Pancreas (tissue), 10 donors: ENCODE results near the gene TBC1D32. TPM values are rescaled to one million over a fixed set of nuclear protein-coding genes. Genes with fewer than 3 reads are reported as not detected.
A peak's percentile ranks its signal among the peaks of the same experiment; 100 is the strongest.
"Not testable (repeated sequence)": the region's sequence is repeated elsewhere in the genome, so short reads cannot be mapped to it uniquely, and the experiment has no call there.

Source experiments
- ATAC-seq, 4 donors: fragments of 200-7000 bp; cut with Tn5 transposase; one replicate each; pipeline versions ENCODE4 v1.8.0 to v1.9.1; 2020; ENCODE audit warnings: mild to moderate bottlenecking in 4 of 4, moderate library complexity in 4 of 4
- DNase-seq, 6 donors: peaks; one replicate each; pipeline ENCODE4 v3.0.0-alpha.2; 2020
- FAIRE-seq: peaks from 2 replicates; lab custom pipeline; 2012; peaks lifted over from hg19 to GRCh38; lab: Jason Lieb, UNC
- H3K27ac ChIP-seq, 4 donors: fragments of 200-600 bp; sonication (generic); 1 replicate in 3 of 4; 2 replicates in 1 of 4; pipeline versions ENCODE4 v1.5.0 to v1.8.0; 2020
- H3K27me3 ChIP-seq, 4 donors: fragments of 200-600 bp; one replicate each; pipeline ENCODE4 v1.8.0; 2021
- H3K36me3 ChIP-seq, 3 donors: fragments of 200-600 bp; sonication (generic) in 1 of 3; one replicate each; pipeline versions ENCODE4 v1.5.0 to v1.8.0; 2020 to 2021
- H3K4me1 ChIP-seq, 3 donors: fragments of 200-600 bp; one replicate each; pipeline ENCODE4 v1.8.0; 2021
- H3K4me3 ChIP-seq, 4 donors: fragments of 200-600 bp; sonication (generic) in 2 of 4; one replicate each; pipeline versions ENCODE4 v1.5.0 to v1.8.0; 2020 to 2021
- H3K9me3 ChIP-seq, 4 donors: fragments of 200-600 bp; one replicate each; pipeline ENCODE4 v1.8.0; 2021
- WGBS, 2 donors: extraction: QIAGEN DNeasy Blood & Tissue Kit; methylation state at CpG; one replicate each; pipeline ENCODE4 v1.1.7; 2013; 5-methylcytosine and 5-hydroxymethylcytosine counted together
- intact Hi-C, 3 donors: fragments of 100-400 bp; cut with DNase I; formaldehyde crosslinking; loops; one replicate each; pipeline versions ENCODE4 v1.11.1 to v1.14.2; 2022
- polyA plus RNA-seq, 2 donors: library from polyadenylated mRNA; stranded (reverse); fragments of 200-250 nt; gene quantifications; one replicate each; pipeline ENCODE4 v1.2.3, GENCODE V29; 2013
- total RNA-seq, 6 donors: library from RNA; stranded (reverse); fragmentation: NEBNext Ultra II Directional in 4 of 6; extraction: Animal tissue kit (Norgen Biotek cat#: 25700) in 4 of 6; gene quantifications; one replicate each; pipeline versions ENCODE4 v1.2.1 to v1.2.4, GENCODE V29; 2021 to 2023
- TF ChIP-seq, protein P1 (sequence below), 4 donors: fragments of 200-600 bp; sonication (generic) in 3 of 4; IDR thresholded peaks; one replicate each; pipeline versions ENCODE4 v1.5.0 to v1.8.0; 2021; ENCODE audit warnings: antibody characterized with exemption in 4 of 4
- donor health status: healthy with polysubstance abuse.
- donor health status: DM: no; HTN: no; CAD: no; lungs with moderate emphysema.
- donor health status: DM: no; HTN: no; CAD: no.
- donor health status: control.
- donor health status: control.
- donor health status: Bipolar disorder and iron deficiency.
- donor health status: DM: yes; HTN: yes; CAD: no.
- donor health status: DM: no; HTN: no; CAD: no.
- donor health status: DM: no; HTN: no; CAD: no.
- donor health status: DM: yes; HTN: yes; CAD: no.

The TBC1D32 gene, protein sequence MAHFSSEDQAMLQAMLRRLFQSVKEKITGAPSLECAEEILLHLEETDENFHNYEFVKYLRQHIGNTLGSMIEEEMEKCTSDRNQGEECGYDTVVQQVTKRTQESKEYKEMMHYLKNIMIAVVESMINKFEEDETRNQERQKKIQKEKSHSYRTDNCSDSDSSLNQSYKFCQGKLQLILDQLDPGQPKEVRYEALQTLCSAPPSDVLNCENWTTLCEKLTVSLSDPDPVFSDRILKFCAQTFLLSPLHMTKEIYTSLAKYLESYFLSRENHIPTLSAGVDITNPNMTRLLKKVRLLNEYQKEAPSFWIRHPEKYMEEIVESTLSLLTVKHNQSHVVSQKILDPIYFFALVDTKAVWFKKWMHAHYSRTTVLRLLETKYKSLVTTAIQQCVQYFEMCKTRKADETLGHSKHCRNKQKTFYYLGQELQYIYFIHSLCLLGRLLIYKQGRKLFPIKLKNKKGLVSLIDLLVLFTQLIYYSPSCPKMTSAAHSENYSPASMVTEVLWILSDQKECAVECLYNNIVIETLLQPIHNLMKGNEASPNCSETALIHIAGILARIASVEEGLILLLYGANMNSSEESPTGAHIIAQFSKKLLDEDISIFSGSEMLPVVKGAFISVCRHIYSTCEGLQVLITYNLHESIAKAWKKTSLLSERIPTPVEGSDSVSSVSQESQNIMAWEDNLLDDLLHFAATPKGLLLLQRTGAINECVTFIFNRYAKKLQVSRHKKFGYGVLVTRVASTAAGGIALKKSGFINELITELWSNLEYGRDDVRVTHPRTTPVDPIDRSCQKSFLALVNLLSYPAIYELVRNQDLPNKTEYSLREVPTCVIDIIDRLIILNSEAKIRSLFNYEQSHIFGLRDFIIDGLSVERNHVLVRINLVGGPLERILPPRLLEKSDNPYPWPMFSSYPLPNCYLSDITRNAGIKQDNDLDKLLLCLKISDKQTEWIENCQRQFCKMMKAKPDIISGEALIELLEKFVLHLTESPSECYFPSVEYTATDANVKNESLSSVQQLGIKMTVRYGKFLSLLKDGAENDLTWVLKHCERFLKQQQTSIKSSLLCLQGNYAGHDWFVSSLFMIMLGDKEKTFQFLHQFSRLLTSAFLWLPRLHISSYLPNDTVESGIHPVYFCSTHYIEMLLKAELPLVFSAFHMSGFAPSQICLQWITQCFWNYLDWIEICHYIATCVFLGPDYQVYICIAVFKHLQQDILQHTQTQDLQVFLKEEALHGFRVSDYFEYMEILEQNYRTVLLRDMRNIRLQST
- total RNA-seq: 1 to 10 TPM; 2.9 to 6.3 (median 3.8) TPM
- 1 to 10 TPM; 1.1 to 3.1 TPM for polyA plus RNA-seq

DNA sequence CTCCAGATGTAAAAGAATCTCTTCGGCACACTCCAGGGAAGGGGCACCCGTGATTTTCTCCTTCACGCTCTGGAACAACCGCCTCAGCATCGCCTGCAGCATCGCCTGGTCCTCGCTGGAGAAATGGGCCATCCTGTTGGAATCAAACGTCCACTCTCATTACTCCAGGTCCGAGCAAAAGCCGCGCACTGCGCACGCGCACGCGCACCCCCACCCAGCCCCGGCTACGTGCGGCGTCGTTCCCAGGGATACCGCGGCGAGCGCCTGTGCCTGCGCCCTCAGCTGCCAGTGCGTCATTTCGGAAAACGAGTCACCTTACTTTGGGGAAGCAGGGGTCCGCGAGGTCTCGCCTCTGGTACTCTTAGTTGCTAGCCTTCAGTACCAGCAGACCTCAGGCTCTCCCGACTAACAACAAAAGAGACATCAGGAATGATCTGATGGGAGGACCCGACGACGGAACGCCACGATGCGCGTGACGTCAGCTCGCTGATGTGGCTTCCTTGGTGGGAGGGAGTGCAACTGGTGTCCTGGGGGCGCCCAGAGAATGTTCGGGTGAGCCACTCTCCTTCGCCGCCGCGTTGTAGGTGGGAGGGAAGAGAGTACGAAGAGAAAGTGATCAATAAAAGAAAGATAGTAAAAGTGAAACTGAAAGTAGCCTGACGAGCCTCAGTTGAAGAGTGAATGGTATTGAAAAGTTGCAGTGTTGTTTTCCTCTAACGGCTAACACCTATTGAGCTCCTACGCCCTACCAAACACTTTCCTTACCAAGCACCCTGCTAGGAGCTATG is at the start of gene TBC1D32:
Gene TBC1D32 (minus strand): TSS at position 182 of the 788 bp plus-strand sequence. CDS start 50 bp downstream, at position 132.
- DNase-seq (peak; percentile 92 to 98 (median 94)), ATAC-seq (peak; percentile 98 to 100 (median 99)), FAIRE-seq (no peak)
- Histone ChIP-seq H3K36me3 (no peaks in the 10 kb centered on the region), H3K27me3 (no peaks in the 10 kb centered on the region), H3K4me1 (peaks cover 0 to 12% (median 0%) of the 10 kb centered on the region in 3 donors), H3K27ac (peak within 1 kb of the TSS; percentile 90 to 99 (median 97)), H3K4me3 (peak within 1 kb of the TSS; percentile 30 to 68 (median 58)), H3K9me3 (no peaks in the 10 kb centered on the region)
- TF ChIP-seq, protein P1, sequence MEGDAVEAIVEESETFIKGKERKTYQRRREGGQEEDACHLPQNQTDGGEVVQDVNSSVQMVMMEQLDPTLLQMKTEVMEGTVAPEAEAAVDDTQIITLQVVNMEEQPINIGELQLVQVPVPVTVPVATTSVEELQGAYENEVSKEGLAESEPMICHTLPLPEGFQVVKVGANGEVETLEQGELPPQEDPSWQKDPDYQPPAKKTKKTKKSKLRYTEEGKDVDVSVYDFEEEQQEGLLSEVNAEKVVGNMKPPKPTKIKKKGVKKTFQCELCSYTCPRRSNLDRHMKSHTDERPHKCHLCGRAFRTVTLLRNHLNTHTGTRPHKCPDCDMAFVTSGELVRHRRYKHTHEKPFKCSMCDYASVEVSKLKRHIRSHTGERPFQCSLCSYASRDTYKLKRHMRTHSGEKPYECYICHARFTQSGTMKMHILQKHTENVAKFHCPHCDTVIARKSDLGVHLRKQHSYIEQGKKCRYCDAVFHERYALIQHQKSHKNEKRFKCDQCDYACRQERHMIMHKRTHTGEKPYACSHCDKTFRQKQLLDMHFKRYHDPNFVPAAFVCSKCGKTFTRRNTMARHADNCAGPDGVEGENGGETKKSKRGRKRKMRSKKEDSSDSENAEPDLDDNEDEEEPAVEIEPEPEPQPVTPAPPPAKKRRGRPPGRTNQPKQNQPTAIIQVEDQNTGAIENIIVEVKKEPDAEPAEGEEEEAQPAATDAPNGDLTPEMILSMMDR (IDR thresholded peaks at IDR 0.05): no peak
- 0 to 1% methylated on average over 52 of the region's 52 CpGs for WGBS, 2 donors
- intact Hi-C loops: no loop called here

GRCh38 chr6:121383478-121383877 is 49.2 kb upstream of the TBC1D32 start:
- no peaks in the 10 kb centered on the region for H3K4me1 ChIP-seq
- 52 to 53% methylated on average over 2 of the region's 2 CpGs for WGBS, 2 donors
- no peak for FAIRE-seq
- no peak overlapping the region for H3K27ac ChIP-seq
- intact Hi-C loops: no loop called here
- H3K4me3 ChIP-seq: no peak overlapping the region
- TF ChIP-seq, protein P1 (IDR thresholded peaks at IDR 0.05): no peak
- no peak for ATAC-seq
- H3K27me3 ChIP-seq: no peaks in the 10 kb centered on the region
- no peak for DNase-seq
- H3K9me3 ChIP-seq: no peaks in the 10 kb centered on the region
- no peaks in the 10 kb centered on the region for H3K36me3 ChIP-seq

DNA sequence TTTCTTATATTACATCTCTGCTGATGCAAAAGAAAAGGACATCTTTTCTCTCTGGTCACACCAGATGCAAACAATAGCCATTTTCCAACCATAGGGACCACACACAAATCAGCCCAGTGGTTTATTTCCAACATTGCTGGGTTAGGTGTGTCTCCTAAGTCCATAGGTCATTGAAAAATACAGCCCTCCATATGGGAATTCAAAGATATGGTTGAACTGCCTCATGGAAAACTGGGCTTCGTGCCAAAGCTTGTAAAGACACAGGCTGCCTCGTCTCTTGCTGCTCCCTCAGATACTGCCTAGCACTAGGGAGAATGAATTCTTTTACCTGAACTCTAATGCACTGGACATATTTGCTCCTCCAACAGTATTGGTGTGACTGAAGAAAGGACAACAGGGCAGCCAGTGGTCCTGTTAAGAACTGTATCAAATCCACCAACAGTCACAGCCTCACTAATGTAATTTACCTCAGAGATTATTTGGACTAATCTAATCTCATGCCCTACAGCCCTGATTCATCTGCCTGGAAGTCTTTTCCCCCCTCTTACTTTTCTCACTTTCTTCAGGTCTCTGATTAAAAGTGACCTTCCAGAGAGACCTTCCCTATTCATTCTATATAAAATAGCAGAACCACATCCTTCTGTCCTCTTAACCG is 48.3 kb upstream of the TBC1D32 start:
- Histone ChIP-seq H3K27ac (no peak overlapping the region), H3K4me1 (no peaks in the 10 kb centered on the region), H3K4me3 (no peak overlapping the region), H3K27me3 (no peaks in the 10 kb centered on the region), H3K36me3 (no peaks in the 10 kb centered on the region), H3K9me3 (no peaks in the 10 kb centered on the region)
- no peak for FAIRE-seq
- ATAC-seq: no peak
- intact Hi-C loops: no loop called here
- TF ChIP-seq, protein P1 (IDR thresholded peaks at IDR 0.05): no peak
- 42% methylated on average over 3 of the region's 3 CpGs for WGBS, 2 donors
- DNase-seq: no peak

GRCh38 chr6:121376411-121376810 is 42.1 kb upstream of the TBC1D32 start:
- intact Hi-C loops: no loop called here
- Histone ChIP-seq H3K4me3 (no peak overlapping the region), H3K36me3 (no peaks in the 10 kb centered on the region), H3K27me3 (no peaks in the 10 kb centered on the region), H3K9me3 (no peaks in the 10 kb centered on the region), H3K4me1 (no peaks in the 10 kb centered on the region), H3K27ac (no peak overlapping the region)
- TF ChIP-seq, protein P1 (IDR thresholded peaks at IDR 0.05): no peak
- WGBS, 2 donors: 82 to 85% methylated on average over 4 of the region's 4 CpGs
- FAIRE-seq (no peak), ATAC-seq (no peak), DNase-seq (no peak)

GRCh38 chr6:121374219-121374618 is 39.9 kb upstream of the TBC1D32 start:
- FAIRE-seq, H3K4me1 ChIP-seq, H3K9me3 ChIP-seq, H3K27ac ChIP-seq, DNase-seq, intact Hi-C loops, H3K4me3 ChIP-seq, H3K36me3 ChIP-seq, ATAC-seq, H3K27me3 ChIP-seq: not testable (repeated sequence)
- WGBS, 2 donors: 98 to 100% methylated on average over 1 of the region's 1 CpG
